GM23338 (cell line): Measurements from ENCODE around the gene KLHL12. TPM values are rescaled to one million over a fixed set of nuclear protein-coding genes. Genes with fewer than 3 reads are reported as not detected.

Experiments used
- ATAC-seq: fragments of 200-7000 bp; cut with Tn5 transposase; 3 replicates; pipeline ENCODE4 v1.9.1; 2020
- DNase-seq: peaks from one replicate; pipeline ENCODE4 v3.0.0-alpha.2; 2015; ENCODE audit warnings: low spot score
- H2AFZ ChIP-seq: fragments of 200-600 bp; sonication (generic); 2 replicates; pipeline ENCODE4 v1.8.0; 2016; ENCODE audit warnings: antibody characterized with exemption, mild to moderate bottlenecking, moderate library complexity
- H3F3A ChIP-seq: fragments of 200-600 bp; sonication (generic); replicated peaks from 2 replicates; pipeline ENCODE4 v1.8.0; 2017; ENCODE audit warnings: antibody characterized with exemption, mixed run types, low read depth
- H3K27ac ChIP-seq: fragments of 200-600 bp; sonication (generic); 2 replicates; pipeline ENCODE4 v1.6.1; 2016; ENCODE audit warnings: low read depth
- H3K27me3 ChIP-seq: fragments of 200-600 bp; sonication (generic); 2 replicates; pipeline ENCODE4 v1.8.0; 2016; ENCODE audit warnings: mild to moderate bottlenecking, mixed run types, moderate library complexity; ENCODE audit not compliant: insufficient read depth
- H3K36me3 ChIP-seq: fragments of 200-600 bp; sonication (generic); 2 replicates; pipeline ENCODE4 v1.8.0; 2016; ENCODE audit warnings: mild to moderate bottlenecking; ENCODE audit not compliant: insufficient read depth
- H3K4me1 ChIP-seq: fragments of 200-600 bp; sonication (generic); 2 replicates; pipeline ENCODE4 v1.8.0; 2016; ENCODE audit warnings: mild to moderate bottlenecking, moderate library complexity; ENCODE audit not compliant: insufficient read depth
- H3K4me2 ChIP-seq: fragments of 200-600 bp; sonication (generic); 2 replicates; pipeline ENCODE4 v1.7.1; 2017; ENCODE audit warnings: mixed run types
- H3K4me3 ChIP-seq: fragments of 200-600 bp; sonication (generic); 2 replicates; pipeline ENCODE4 v1.6.1; 2016; ENCODE audit warnings: mixed run types
- H3K79me2 ChIP-seq: fragments of 200-600 bp; sonication (generic); replicated peaks from 2 replicates; pipeline ENCODE4 v1.8.0; 2017; ENCODE audit warnings: mild to moderate bottlenecking; ENCODE audit not compliant: insufficient read depth
- H3K9me2 ChIP-seq: fragments of 200-600 bp; sonication (generic); 2 replicates; pipeline ENCODE4 v1.8.0; 2017; ENCODE audit not compliant: insufficient read depth
- H4K20me1 ChIP-seq: fragments of 200-600 bp; sonication (generic); replicated peaks from 2 replicates; pipeline ENCODE4 v1.8.0; 2017; ENCODE audit warnings: mild to moderate bottlenecking; ENCODE audit not compliant: insufficient read depth
- H3K27ac Mint-ChIP-seq: 2 replicates; pipeline ENCODE4 v1.8.0; 2020; ENCODE audit warnings: inconsistent platforms, mild to moderate bottlenecking, moderate library complexity, mixed read lengths
- H3K27me3 Mint-ChIP-seq: 3 replicates; pipeline ENCODE4 v1.8.0; 2022; ENCODE audit warnings: low read depth, mild to moderate bottlenecking, moderate library complexity, mixed read lengths, inconsistent platforms; ENCODE audit not compliant: insufficient read depth, poor library complexity
- H3K36me3 Mint-ChIP-seq: 3 replicates; pipeline ENCODE4 v1.8.0; 2021; ENCODE audit warnings: low read depth, mild to moderate bottlenecking, inconsistent platforms, moderate library complexity, mixed read lengths
- H3K4me1 Mint-ChIP-seq: 3 replicates; pipeline ENCODE4 v1.8.0; 2020; ENCODE audit warnings: mild to moderate bottlenecking, inconsistent platforms, mixed read lengths
- H3K4me3 Mint-ChIP-seq: 3 replicates; pipeline ENCODE4 v1.8.0; 2021; ENCODE audit warnings: moderate library complexity, mild to moderate bottlenecking, inconsistent platforms, mixed read lengths
- H3K9me3 Mint-ChIP-seq: 3 replicates; pipeline ENCODE4 v1.8.0; 2020; ENCODE audit warnings: moderate library complexity, mild to moderate bottlenecking, inconsistent platforms, mixed read lengths
- CREB1 ChIP-seq: fragments of 250-450 bp; sonication (Bioruptor Pico); IDR thresholded peaks from 2 replicates; pipeline ENCODE4 v1.5.0; 2020; ENCODE audit warnings: low read depth, mild to moderate bottlenecking, moderate library complexity
- ETS1 ChIP-seq: IDR thresholded peaks from 2 replicates; pipeline ENCODE4 v1.6.1; 2016; ENCODE audit warnings: antibody characterized with exemption
- EZH2 ChIP-seq: fragments of 200-600 bp; sonication (generic); IDR thresholded peaks from one replicate; pipeline ENCODE4 v1.8.0; 2017; ENCODE audit warnings: antibody characterized with exemption, mild to moderate bottlenecking, low read depth; ENCODE audit not compliant: unreplicated experiment
- EZH2phosphoT487 ChIP-seq: fragments of 200-600 bp; sonication (generic); IDR thresholded peaks from one replicate; pipeline ENCODE4 v1.8.1; 2018; ENCODE audit warnings: antibody characterized with exemption; ENCODE audit not compliant: unreplicated experiment
- JUNB ChIP-seq: IDR thresholded peaks from one replicate; pipeline ENCODE4 v1.6.1; 2016; ENCODE audit warnings: antibody characterized with exemption; ENCODE audit not compliant: unreplicated experiment
- NANOG ChIP-seq: IDR thresholded peaks from 2 replicates; pipeline ENCODE4 v1.6.1; 2016; ENCODE audit warnings: antibody characterized with exemption, borderline replicate concordance
- POLR2AphosphoS5 ChIP-seq: IDR thresholded peaks from 2 replicates; pipeline ENCODE4 v1.6.1; 2016; ENCODE audit warnings: antibody characterized with exemption, low read depth
- STAT1 ChIP-seq: IDR thresholded peaks from one replicate; pipeline ENCODE4 v1.6.1; 2016; ENCODE audit warnings: antibody characterized with exemption; ENCODE audit not compliant: unreplicated experiment
- ZNF114 ChIP-seq: fragments of 250-450 bp; sonication (Bioruptor Pico); IDR thresholded peaks from 2 replicates; pipeline ENCODE4 v1.5.0; 2020; ENCODE audit warnings: mild to moderate bottlenecking, moderate library complexity
- polyA plus RNA-seq: library from polyadenylated mRNA; unstranded; fragments of >200 nt; fragmentation: Nextera tagmentation; extraction: Ambion mirVana; gene quantifications from 2 replicates; pipeline ENCODE4 v1.2.1, GENCODE V29; 2016
- total RNA-seq: library from RNA; depleted of rRNA; stranded (reverse); fragments of >200 nt; shearing (Covaris generic); gene quantifications from 2 replicates; pipeline ENCODE4 v1.2.3, GENCODE V29; 2014
- TF ChIP-seq, protein P1 (sequence below): IDR thresholded peaks from one replicate; pipeline ENCODE4 v1.6.1; 2018; ENCODE audit warnings: antibody characterized with exemption; ENCODE audit not compliant: unreplicated experiment
- TF ChIP-seq, protein P2 (sequence below): fragments of 250-450 bp; sonication (Bioruptor Pico); IDR thresholded peaks from 2 replicates; pipeline ENCODE4 v1.5.0; 2020; ENCODE audit warnings: mild to moderate bottlenecking, moderate library complexity

Gene KLHL12
- total and polyA plus RNA-seq, 2 experiments from 2014 or later: 14.6 to 27.5 TPM

GRCh38 chr1:202951437-202951836 is 24.4 kb upstream of the KLHL12 start:
- TF ChIP-seq, protein P1, sequence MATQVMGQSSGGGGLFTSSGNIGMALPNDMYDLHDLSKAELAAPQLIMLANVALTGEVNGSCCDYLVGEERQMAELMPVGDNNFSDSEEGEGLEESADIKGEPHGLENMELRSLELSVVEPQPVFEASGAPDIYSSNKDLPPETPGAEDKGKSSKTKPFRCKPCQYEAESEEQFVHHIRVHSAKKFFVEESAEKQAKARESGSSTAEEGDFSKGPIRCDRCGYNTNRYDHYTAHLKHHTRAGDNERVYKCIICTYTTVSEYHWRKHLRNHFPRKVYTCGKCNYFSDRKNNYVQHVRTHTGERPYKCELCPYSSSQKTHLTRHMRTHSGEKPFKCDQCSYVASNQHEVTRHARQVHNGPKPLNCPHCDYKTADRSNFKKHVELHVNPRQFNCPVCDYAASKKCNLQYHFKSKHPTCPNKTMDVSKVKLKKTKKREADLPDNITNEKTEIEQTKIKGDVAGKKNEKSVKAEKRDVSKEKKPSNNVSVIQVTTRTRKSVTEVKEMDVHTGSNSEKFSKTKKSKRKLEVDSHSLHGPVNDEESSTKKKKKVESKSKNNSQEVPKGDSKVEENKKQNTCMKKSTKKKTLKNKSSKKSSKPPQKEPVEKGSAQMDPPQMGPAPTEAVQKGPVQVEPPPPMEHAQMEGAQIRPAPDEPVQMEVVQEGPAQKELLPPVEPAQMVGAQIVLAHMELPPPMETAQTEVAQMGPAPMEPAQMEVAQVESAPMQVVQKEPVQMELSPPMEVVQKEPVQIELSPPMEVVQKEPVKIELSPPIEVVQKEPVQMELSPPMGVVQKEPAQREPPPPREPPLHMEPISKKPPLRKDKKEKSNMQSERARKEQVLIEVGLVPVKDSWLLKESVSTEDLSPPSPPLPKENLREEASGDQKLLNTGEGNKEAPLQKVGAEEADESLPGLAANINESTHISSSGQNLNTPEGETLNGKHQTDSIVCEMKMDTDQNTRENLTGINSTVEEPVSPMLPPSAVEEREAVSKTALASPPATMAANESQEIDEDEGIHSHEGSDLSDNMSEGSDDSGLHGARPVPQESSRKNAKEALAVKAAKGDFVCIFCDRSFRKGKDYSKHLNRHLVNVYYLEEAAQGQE: no peak
- TF ChIP-seq, protein P2, sequence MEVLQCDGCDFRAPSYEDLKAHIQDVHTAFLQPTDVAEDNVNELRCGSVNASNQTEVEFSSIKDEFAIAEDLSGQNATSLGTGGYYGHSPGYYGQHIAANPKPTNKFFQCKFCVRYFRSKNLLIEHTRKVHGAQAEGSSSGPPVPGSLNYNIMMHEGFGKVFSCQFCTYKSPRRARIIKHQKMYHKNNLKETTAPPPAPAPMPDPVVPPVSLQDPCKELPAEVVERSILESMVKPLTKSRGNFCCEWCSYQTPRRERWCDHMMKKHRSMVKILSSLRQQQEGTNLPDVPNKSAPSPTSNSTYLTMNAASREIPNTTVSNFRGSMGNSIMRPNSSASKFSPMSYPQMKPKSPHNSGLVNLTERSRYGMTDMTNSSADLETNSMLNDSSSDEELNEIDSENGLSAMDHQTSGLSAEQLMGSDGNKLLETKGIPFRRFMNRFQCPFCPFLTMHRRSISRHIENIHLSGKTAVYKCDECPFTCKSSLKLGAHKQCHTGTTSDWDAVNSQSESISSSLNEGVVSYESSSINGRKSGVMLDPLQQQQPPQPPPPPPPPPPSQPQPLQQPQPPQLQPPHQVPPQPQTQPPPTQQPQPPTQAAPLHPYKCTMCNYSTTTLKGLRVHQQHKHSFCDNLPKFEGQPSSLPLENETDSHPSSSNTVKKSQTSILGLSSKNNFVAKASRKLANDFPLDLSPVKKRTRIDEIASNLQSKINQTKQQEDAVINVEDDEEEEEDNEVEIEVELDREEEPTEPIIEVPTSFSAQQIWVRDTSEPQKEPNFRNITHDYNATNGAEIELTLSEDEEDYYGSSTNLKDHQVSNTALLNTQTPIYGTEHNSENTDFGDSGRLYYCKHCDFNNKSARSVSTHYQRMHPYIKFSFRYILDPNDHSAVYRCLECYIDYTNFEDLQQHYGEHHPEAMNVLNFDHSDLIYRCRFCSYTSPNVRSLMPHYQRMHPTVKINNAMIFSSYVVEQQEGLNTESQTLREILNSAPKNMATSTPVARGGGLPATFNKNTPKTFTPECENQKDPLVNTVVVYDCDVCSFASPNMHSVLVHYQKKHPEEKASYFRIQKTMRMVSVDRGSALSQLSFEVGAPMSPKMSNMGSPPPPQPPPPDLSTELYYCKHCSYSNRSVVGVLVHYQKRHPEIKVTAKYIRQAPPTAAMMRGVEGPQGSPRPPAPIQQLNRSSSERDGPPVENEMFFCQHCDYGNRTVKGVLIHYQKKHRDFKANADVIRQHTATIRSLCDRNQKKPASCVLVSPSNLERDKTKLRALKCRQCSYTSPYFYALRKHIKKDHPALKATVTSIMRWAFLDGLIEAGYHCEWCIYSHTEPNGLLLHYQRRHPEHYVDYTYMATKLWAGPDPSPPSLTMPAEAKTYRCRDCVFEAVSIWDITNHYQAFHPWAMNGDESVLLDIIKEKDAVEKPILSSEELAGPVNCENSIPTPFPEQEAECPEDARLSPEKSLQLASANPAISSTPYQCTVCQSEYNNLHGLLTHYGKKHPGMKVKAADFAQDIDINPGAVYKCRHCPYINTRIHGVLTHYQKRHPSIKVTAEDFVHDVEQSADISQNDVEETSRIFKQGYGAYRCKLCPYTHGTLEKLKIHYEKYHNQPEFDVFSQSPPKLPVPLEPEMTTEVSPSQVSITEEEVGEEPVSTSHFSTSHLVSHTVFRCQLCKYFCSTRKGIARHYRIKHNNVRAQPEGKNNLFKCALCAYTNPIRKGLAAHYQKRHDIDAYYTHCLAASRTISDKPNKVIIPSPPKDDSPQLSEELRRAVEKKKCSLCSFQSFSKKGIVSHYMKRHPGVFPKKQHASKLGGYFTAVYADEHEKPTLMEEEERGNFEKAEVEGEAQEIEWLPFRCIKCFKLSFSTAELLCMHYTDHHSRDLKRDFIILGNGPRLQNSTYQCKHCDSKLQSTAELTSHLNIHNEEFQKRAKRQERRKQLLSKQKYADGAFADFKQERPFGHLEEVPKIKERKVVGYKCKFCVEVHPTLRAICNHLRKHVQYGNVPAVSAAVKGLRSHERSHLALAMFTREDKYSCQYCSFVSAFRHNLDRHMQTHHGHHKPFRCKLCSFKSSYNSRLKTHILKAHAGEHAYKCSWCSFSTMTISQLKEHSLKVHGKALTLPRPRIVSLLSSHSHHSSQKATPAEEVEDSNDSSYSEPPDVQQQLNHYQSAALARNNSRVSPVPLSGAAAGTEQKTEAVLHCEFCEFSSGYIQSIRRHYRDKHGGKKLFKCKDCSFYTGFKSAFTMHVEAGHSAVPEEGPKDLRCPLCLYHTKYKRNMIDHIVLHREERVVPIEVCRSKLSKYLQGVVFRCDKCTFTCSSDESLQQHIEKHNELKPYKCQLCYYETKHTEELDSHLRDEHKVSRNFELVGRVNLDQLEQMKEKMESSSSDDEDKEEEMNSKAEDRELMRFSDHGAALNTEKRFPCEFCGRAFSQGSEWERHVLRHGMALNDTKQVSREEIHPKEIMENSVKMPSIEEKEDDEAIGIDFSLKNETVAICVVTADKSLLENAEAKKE (CRISPR knock-in tag): no peak
- TF ChIP-seq NANOG (no peak), EZH2phosphoT487 (no peak), JUNB (no peak), POLR2AphosphoS5 (no peak), STAT1 (no peak), ETS1 (no peak), EZH2 (no peak), CREB1 (CRISPR knock-in tag) (no peak), ZNF114 (no peak)
- no peaks in the 10 kb centered on the region for H3F3A ChIP-seq
- H3K36me3 ChIP-seq: peaks cover 21% of the 10 kb centered on the region; the same call in 1 of the 2 replicates
- Mint-ChIP-seq H3K27ac (no peak overlapping the region), H3K4me3 (no peak overlapping the region), H3K9me3 (no peaks in the 10 kb centered on the region), H3K27me3 (no peaks in the 10 kb centered on the region), H3K36me3 (peaks cover 30% of the 10 kb centered on the region), H3K4me1 (peaks cover 4% of the 10 kb centered on the region)
- peaks cover 57% of the 10 kb centered on the region for H3K79me2 ChIP-seq
- no peak overlapping the region for H2AFZ ChIP-seq
- H4K20me1 ChIP-seq: peaks cover 49% of the 10 kb centered on the region
- DNase-seq (no peak), ATAC-seq (no peak)
- no peak overlapping the region for H3K27ac ChIP-seq
- no peaks in the 10 kb centered on the region for H3K9me2 ChIP-seq
- no peaks in the 10 kb centered on the region for H3K4me1 ChIP-seq
- H3K27me3 ChIP-seq: no peaks in the 10 kb centered on the region
- H3K4me2 ChIP-seq: no peak overlapping the region
- no peak overlapping the region for H3K4me3 ChIP-seq
